ENCODE results near the gene SLC26A11.

DNA sequence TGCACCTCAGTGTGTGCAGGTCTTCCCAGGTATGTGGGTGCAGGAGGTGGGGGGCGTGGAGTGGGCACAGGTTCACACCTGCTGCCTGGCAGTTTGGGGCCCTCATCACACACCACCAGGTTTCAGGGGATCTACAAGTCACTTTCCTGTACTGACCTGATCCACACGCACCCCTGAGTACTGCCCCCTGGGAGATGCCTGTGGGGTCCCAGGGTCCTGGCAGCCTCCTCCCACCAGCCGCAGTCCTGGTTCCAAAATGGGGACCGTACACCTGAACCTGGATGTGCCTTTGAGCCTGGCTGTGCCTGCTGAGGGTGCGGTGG lies 66.4 kb downstream of the SLC26A11 start:
- TF ChIP-seq POLR2A (IDR thresholded peaks at IDR 0.05; ENCODE audit: insufficient read depth in 1 of 2, low read depth in 2 of 2, low read length in 2 of 2) (no peak), POLR2AphosphoS5 (IDR thresholded peaks at IDR 0.05; ENCODE audit: low read depth, low read length) (no peak), NR2C2 (CRISPR knock-in tag; IDR thresholded peaks at IDR 0.05; ENCODE audit: borderline replicate concordance) (no peak), ATF7 (IDR thresholded peaks at IDR 0.05) (no peak), ATF7 (CRISPR knock-in tag; IDR thresholded peaks at IDR 0.05) (no peak), ELF1 (CRISPR knock-in tag; IDR thresholded peaks at IDR 0.05) (no peak), HNF4G (IDR thresholded peaks at IDR 0.05; ENCODE audit: borderline replicate concordance, low read depth, low read length) (no peak), HNF4G (CRISPR knock-in tag; IDR thresholded peaks at IDR 0.05; ENCODE audit: borderline replicate concordance, low read depth) (no peak), MAFG (CRISPR knock-in tag; IDR thresholded peaks at IDR 0.05) (no peak), ZNF253 (CRISPR knock-in tag; IDR thresholded peaks at IDR 0.05; ENCODE audit: borderline replicate concordance) (no peak), REST (IDR thresholded peaks at IDR 0.05; ENCODE audit: borderline replicate concordance in 1 of 2, low read depth in 1 of 2, low read length in 2 of 2) (no peak)
- TF ChIP-seq, protein P1, sequence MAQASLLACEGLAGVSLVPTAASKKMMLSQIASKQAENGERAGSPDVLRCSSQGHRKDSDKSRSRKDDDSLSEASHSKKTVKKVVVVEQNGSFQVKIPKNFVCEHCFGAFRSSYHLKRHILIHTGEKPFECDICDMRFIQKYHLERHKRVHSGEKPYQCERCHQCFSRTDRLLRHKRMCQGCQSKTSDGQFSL (CRISPR knock-in tag; IDR thresholded peaks at IDR 0.05) = no peak
- TF ChIP-seq, protein P2, sequence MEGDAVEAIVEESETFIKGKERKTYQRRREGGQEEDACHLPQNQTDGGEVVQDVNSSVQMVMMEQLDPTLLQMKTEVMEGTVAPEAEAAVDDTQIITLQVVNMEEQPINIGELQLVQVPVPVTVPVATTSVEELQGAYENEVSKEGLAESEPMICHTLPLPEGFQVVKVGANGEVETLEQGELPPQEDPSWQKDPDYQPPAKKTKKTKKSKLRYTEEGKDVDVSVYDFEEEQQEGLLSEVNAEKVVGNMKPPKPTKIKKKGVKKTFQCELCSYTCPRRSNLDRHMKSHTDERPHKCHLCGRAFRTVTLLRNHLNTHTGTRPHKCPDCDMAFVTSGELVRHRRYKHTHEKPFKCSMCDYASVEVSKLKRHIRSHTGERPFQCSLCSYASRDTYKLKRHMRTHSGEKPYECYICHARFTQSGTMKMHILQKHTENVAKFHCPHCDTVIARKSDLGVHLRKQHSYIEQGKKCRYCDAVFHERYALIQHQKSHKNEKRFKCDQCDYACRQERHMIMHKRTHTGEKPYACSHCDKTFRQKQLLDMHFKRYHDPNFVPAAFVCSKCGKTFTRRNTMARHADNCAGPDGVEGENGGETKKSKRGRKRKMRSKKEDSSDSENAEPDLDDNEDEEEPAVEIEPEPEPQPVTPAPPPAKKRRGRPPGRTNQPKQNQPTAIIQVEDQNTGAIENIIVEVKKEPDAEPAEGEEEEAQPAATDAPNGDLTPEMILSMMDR (CRISPR knock-in tag; IDR thresholded peaks at IDR 0.05) = no peak

All from HepG2 (cell line).